Suprapubic skin (tissue), 3 donors: ENCODE data around the gene NFYC.

Experiments
- POLR2AphosphoS5 ChIP-seq, 3 donors: sonication (generic); formaldehyde crosslinking; IDR thresholded peaks; one replicate each; pipeline ENCODE4 v1.6.1; 2017; ENCODE audit warnings: antibody characterized with exemption in 3 of 3
- TF ChIP-seq, protein P1 (sequence below), 2 donors: fragments of 200-600 bp in 1 of 2; fragments of 450-650 bp in 1 of 2; sonication (generic) in 1 of 2; IDR thresholded peaks; one replicate each; pipeline ENCODE4 v1.5.1; 2016 to 2019; ENCODE audit warnings: antibody characterized with exemption in 2 of 2, mild to moderate bottlenecking in 1 of 2, moderate library complexity in 1 of 2

DNA sequence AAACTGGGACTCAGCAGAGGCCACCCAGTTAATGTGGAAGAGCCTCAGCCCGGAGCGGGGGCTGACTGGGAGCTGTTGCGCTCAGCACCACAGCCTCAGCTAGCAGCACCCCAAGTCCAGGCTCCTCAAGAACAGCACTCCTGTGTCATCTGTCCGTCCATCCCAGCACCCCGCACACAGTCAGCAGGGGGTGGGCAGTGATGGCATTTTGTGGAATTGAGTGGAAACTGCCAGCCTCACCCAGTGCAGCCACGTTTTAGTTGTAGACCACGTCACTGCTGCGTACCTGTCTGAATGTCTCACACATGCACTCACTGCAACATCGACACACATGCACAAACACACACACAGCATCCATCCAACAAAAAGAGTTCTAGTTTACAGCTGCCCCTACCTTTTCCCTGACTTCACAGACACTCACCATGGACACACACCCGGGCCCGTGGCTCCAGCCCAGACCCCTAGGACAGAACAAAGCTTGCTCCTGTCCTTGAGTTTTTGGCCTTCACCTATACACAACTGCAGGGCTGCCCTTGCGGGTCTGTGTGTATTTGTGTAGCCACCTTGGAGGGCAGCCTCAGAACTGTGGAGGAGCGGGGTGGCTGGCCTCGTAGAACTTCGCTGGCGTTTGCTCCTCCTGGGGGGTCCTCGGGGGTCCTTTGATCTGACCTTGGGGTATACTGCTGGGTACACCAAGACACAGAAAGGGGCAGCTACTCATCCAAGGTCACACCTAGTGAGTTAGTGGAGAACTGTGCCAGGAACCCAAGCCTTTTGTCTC is 97.2 kb downstream of the NFYC start:
- TF ChIP-seq, protein P1, sequence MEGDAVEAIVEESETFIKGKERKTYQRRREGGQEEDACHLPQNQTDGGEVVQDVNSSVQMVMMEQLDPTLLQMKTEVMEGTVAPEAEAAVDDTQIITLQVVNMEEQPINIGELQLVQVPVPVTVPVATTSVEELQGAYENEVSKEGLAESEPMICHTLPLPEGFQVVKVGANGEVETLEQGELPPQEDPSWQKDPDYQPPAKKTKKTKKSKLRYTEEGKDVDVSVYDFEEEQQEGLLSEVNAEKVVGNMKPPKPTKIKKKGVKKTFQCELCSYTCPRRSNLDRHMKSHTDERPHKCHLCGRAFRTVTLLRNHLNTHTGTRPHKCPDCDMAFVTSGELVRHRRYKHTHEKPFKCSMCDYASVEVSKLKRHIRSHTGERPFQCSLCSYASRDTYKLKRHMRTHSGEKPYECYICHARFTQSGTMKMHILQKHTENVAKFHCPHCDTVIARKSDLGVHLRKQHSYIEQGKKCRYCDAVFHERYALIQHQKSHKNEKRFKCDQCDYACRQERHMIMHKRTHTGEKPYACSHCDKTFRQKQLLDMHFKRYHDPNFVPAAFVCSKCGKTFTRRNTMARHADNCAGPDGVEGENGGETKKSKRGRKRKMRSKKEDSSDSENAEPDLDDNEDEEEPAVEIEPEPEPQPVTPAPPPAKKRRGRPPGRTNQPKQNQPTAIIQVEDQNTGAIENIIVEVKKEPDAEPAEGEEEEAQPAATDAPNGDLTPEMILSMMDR (IDR thresholded peaks at IDR 0.05): no peak
- no peak for TF ChIP-seq POLR2AphosphoS5 (IDR thresholded peaks at IDR 0.05)
